Hepatocyte (in vitro differentiated cells): ENCODE measurements around the gene STMN1.

Experiments used
- CTCF ChIP-seq: fragments of 200-600 bp; sonication (generic); IDR thresholded peaks from 2 replicates; pipeline ENCODE4 v1.5.1; 2016; ENCODE audit warnings: antibody characterized with exemption, mild to moderate bottlenecking; ENCODE audit not compliant: poor library complexity
- EZH2 ChIP-seq: fragments of 200-600 bp; sonication (generic); IDR thresholded peaks from 2 replicates; pipeline ENCODE4 v1.6.1; 2016; ENCODE audit warnings: antibody characterized with exemption, mild to moderate bottlenecking, borderline replicate concordance
- EZH2phosphoT487 ChIP-seq: fragments of 200-600 bp; sonication (generic); IDR thresholded peaks from one replicate; pipeline ENCODE4 v1.6.1; 2018; ENCODE audit warnings: antibody characterized with exemption, mild to moderate bottlenecking, low read depth, moderate library complexity; ENCODE audit not compliant: unreplicated experiment, severe bottlenecking

GRCh38 chr1:25893116-25893515 lies 13.1 kb downstream of the STMN1 start:
- TF ChIP-seq EZH2 (no peak), CTCF (no peak), EZH2phosphoT487 (no peak)
